ENCODE data around the gene ADAMTS12. TPM values are rescaled to one million over a fixed set of nuclear protein-coding genes. Genes with fewer than 3 reads are reported as not detected.

The ADAMTS12 gene
- total RNA-seq, 2 donors from 2014 or later, result 2.3 to 8.9 TPM

Small RNA genes lying within 50 kb of the gene (small RNA-seq; reads per million reads assigned to genes)
- gene RNU6-923P, result not detected

Other genes starting within 250 kb of the ADAMTS12 start
- gene RXFP3, start 44.4 kb upstream of the ADAMTS12 start, total RNA-seq, result not detected
- not detected for gene SLC45A2, start 92.7 kb upstream of the ADAMTS12 start, total RNA-seq
- 1 to 10 TPM; 5.4 to 7.3 TPM for gene AMACR, start 116.1 kb upstream of the ADAMTS12 start, total RNA-seq
- 1 to 10 TPM in 1 of 2 donors, under 1 TPM in 1; 0.99 to 8.3 TPM for gene C1QTNF3, start 151.2 kb upstream of the ADAMTS12 start, total RNA-seq

All from body of pancreas (tissue), 2 donors.